ENCODE data around the gene CRELD2.
A peak's percentile ranks its signal among the peaks of the same experiment; 100 is the strongest.

Gene CRELD2

GRCh38 chr22:49914256-49914655 is 4.2 kb upstream of the CRELD2 start:
- Mint-ChIP-seq H3K4me3 (no peak overlapping the region), H3K4me1 (ENCODE audit: low read depth) (peaks cover 18% of the 10 kb centered on the region), H3K27ac (no peak overlapping the region), H3K9me3 (no peaks in the 10 kb centered on the region), H3K36me3 (ENCODE audit: low read depth) (peaks cover 8% of the 10 kb centered on the region), H3K27me3 (no peaks in the 10 kb centered on the region)

GRCh38 chr22:49915610-49916009 is 2.8 kb upstream of the CRELD2 start:
- Mint-ChIP-seq H3K27ac (no peak overlapping the region), H3K27me3 (no peaks in the 10 kb centered on the region), H3K36me3 (ENCODE audit: low read depth) (peaks cover 14% of the 10 kb centered on the region), H3K4me3 (no peak overlapping the region), H3K9me3 (no peaks in the 10 kb centered on the region), H3K4me1 (ENCODE audit: low read depth) (peaks cover 29% of the 10 kb centered on the region)

GRCh38 chr22:49916831-49917230 is 1.6 kb upstream of the CRELD2 start:
- peaks cover 29% of the 10 kb centered on the region for H3K4me1 Mint-ChIP-seq (ENCODE audit: low read depth)
- H3K9me3 Mint-ChIP-seq = no peaks in the 10 kb centered on the region
- H3K27ac Mint-ChIP-seq = peak overlapping the region; percentile 75
- peaks cover 12% of the 10 kb centered on the region for H3K36me3 Mint-ChIP-seq (ENCODE audit: low read depth)
- no peaks in the 10 kb centered on the region for H3K27me3 Mint-ChIP-seq
- H3K4me3 Mint-ChIP-seq = peak overlapping the region; percentile 83

- H3K27ac Mint-ChIP-seq = peak overlapping the region; percentile 61
These were observed 762 bp downstream of the CRELD2 start for GRCh38 chr22:49918911-49919881.

GRCh38 chr22:49920859-49921258 is 2.4 kb downstream of the CRELD2 start:
- H3K9me3 Mint-ChIP-seq = no peaks in the 10 kb centered on the region
- H3K36me3 Mint-ChIP-seq (ENCODE audit: low read depth) = peaks cover 25% of the 10 kb centered on the region
- peaks cover 47% of the 10 kb centered on the region for H3K4me1 Mint-ChIP-seq (ENCODE audit: low read depth)
- H3K27me3 Mint-ChIP-seq = no peaks in the 10 kb centered on the region
- no peak overlapping the region for H3K4me3 Mint-ChIP-seq
- H3K27ac Mint-ChIP-seq = no peak overlapping the region

More at GRCh38 chr22:49918911-49919881, 762 bp downstream of the CRELD2 start:
- peak overlapping the region; percentile 70 for H3K4me3 Mint-ChIP-seq
- no peaks in the 10 kb centered on the region for H3K9me3 Mint-ChIP-seq
- H3K4me1 Mint-ChIP-seq (ENCODE audit: low read depth) = peaks cover 38% of the 10 kb centered on the region
- peaks cover 18% of the 10 kb centered on the region for H3K36me3 Mint-ChIP-seq (ENCODE audit: low read depth)
- no peaks in the 10 kb centered on the region for H3K27me3 Mint-ChIP-seq

DNA sequence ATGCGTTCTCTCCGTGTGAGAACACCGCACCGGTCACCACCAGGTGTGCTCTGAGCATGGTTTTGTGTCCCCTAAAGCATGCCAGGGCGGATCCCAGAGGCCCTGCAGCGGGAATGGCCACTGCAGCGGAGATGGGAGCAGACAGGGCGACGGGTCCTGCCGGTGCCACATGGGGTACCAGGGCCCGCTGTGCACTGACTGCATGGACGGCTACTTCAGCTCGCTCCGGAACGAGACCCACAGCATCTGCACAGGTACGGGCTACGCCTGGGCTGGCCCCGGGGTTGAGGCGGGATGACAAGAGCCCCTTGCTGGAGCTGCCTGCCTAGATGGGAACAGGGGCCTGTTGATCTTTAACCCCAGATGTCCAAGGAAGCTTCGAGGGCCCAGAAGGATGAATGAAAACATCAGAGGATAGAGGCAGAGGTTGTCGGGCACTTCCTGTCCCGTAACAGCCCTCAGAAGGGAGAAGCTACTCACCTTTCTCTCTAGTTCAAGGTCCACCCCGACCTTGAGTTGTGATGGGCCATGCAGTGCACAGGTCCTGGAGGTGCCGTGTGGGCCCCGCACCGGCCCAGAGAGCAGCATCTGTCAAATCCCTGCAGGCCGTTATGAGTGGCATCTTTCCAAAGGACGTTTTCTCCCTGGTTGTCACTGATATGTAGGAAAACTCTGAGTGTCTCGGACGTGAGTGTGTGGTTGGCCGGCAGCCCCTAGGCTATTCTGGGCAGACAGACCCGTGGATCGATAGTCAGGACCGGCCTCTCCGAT is 3.3 kb downstream of the CRELD2 start:
- no peak overlapping the region for H3K4me3 Mint-ChIP-seq
- no peaks in the 10 kb centered on the region for H3K9me3 Mint-ChIP-seq
- H3K36me3 Mint-ChIP-seq (ENCODE audit: low read depth) = peaks cover 25% of the 10 kb centered on the region
- no peaks in the 10 kb centered on the region for H3K27me3 Mint-ChIP-seq
- peaks cover 48% of the 10 kb centered on the region for H3K4me1 Mint-ChIP-seq (ENCODE audit: low read depth)
- H3K27ac Mint-ChIP-seq = no peak overlapping the region

DNA sequence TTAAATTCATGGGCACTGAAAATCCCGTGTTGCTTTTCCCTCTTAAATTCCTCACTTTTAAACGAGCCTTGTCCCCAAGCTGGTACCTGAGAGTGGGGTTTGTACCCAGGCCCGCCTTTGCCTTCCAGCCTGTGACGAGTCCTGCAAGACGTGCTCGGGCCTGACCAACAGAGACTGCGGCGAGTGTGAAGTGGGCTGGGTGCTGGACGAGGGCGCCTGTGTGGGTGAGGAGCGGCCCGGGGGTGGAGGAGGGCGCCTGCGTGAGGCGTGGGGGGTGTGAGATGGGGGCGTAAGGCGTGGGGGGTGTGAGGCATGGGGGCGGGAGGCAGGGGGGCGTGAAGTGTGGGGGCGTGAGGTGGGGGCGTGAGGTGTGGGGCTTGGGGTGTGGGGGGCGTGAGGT is 4.0 kb downstream of the CRELD2 start:
- Mint-ChIP-seq H3K4me3 (no peak overlapping the region), H3K4me1 (ENCODE audit: low read depth) (peaks cover 47% of the 10 kb centered on the region), H3K27ac (no peak overlapping the region), H3K27me3 (no peaks in the 10 kb centered on the region), H3K9me3 (no peaks in the 10 kb centered on the region), H3K36me3 (ENCODE audit: low read depth) (peaks cover 31% of the 10 kb centered on the region)

GRCh38 chr22:49922926-49923325 is 4.5 kb downstream of the CRELD2 start:
- Mint-ChIP-seq H3K4me3 (no peak overlapping the region), H3K36me3 (ENCODE audit: low read depth) (peaks cover 31% of the 10 kb centered on the region), H3K27ac (no peak overlapping the region)

DNA sequence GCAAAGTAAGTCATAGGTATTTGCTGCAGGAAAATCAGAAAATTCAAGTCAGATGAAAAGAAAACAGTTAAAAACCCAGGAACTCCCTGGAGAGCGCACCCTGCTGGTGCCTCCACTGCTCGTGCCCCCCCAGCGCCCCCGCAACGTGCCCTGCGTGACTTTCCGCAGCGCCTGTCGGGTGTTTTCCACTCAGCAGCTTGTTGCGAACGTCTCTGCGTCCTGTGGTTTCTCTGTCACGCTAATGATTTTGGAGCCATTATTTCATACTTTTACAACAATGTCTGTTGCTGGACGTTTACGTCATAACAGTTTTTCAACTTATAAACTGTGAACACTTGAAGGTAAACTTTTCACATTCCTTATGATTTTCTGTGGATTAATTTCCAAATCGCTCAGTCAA is 5.0 kb downstream of the CRELD2 start:
- H3K36me3 Mint-ChIP-seq (ENCODE audit: low read depth) = peaks cover 31% of the 10 kb centered on the region
- H3K4me1 Mint-ChIP-seq (ENCODE audit: low read depth) = peaks cover 45% of the 10 kb centered on the region
- H3K27me3 Mint-ChIP-seq = no peaks in the 10 kb centered on the region
- H3K9me3 Mint-ChIP-seq = no peaks in the 10 kb centered on the region
- H3K4me3 Mint-ChIP-seq = no peak overlapping the region
- H3K27ac Mint-ChIP-seq = no peak overlapping the region

More at GRCh38 chr22:49922926-49923325, 4.5 kb downstream of the CRELD2 start:
- Mint-ChIP-seq H3K9me3 (no peaks in the 10 kb centered on the region), H3K4me1 (ENCODE audit: low read depth) (peaks cover 45% of the 10 kb centered on the region), H3K27me3 (no peaks in the 10 kb centered on the region)

- H3K4me3 Mint-ChIP-seq = no peak overlapping the region
- H3K4me1 Mint-ChIP-seq (ENCODE audit: low read depth) = peaks cover 44% of the 10 kb centered on the region
- H3K27me3 Mint-ChIP-seq = no peaks in the 10 kb centered on the region
- peaks cover 31% of the 10 kb centered on the region for H3K36me3 Mint-ChIP-seq (ENCODE audit: low read depth)
- H3K9me3 Mint-ChIP-seq = no peaks in the 10 kb centered on the region
- no peak overlapping the region for H3K27ac Mint-ChIP-seq
These were observed 5.8 kb downstream of the CRELD2 start for GRCh38 chr22:49924113-49924833.

- Mint-ChIP-seq H3K36me3 (ENCODE audit: low read depth) (peaks cover 25% of the 10 kb centered on the region), H3K27ac (peak overlapping the region; percentile 96), H3K4me3 (peak overlapping the region; percentile 75), H3K27me3 (no peaks in the 10 kb centered on the region), H3K9me3 (no peaks in the 10 kb centered on the region), H3K4me1 (ENCODE audit: low read depth) (peaks cover 42% of the 10 kb centered on the region)
These were observed 7.2 kb downstream of the CRELD2 start for GRCh38 chr22:49925525-49926128.

GRCh38 chr22:49926916-49927315 is 8.5 kb downstream of the CRELD2 start:
- H3K36me3 Mint-ChIP-seq (ENCODE audit: low read depth) = peaks cover 25% of the 10 kb centered on the region
- no peak overlapping the region for H3K4me3 Mint-ChIP-seq
- H3K27me3 Mint-ChIP-seq = no peaks in the 10 kb centered on the region
- no peaks in the 10 kb centered on the region for H3K9me3 Mint-ChIP-seq
- peak overlapping the region; percentile 80 for H3K27ac Mint-ChIP-seq
- peaks cover 54% of the 10 kb centered on the region for H3K4me1 Mint-ChIP-seq (ENCODE audit: low read depth)

DNA sequence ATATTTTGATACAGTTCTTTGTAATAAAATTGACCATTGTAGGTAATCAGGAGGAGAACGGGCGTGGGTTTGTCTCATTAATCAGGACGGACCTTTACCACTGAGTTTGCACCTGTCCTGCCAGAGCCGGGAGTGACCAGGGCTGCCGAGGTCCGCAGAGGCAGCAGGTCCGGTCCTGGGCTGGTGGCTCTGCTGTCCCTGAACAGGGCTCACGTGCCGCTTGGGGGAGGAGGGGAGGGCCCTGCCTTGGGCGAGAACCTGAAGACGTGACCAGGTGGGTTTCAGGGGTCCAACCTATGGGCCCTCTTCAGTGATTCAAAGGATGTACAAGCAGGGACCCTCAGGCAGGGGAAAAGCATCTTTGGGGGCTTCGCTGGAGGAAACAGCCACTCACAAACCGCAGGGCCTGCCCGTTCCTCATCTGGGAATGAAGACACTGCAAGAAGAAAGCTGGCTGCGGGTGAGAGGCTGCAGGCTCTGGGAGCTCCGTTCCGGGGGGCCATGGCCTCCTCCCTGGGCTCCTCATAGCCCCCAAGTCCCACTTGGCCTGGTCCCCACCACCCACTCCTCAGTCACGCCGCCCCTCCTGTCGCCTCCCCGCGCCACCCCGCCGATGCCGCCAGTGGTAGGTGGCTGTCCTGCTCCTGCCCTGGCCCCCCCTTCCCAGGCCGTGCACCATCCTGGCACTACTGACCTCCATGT is 9.2 kb downstream of the CRELD2 start:
- Mint-ChIP-seq H3K36me3 (ENCODE audit: low read depth) (peaks cover 25% of the 10 kb centered on the region), H3K27me3 (no peaks in the 10 kb centered on the region), H3K4me1 (ENCODE audit: low read depth) (peaks cover 55% of the 10 kb centered on the region), H3K27ac (no peak overlapping the region), H3K9me3 (no peaks in the 10 kb centered on the region), H3K4me3 (no peak overlapping the region)

GRCh38 chr22:49928185-49928495 is 9.7 kb downstream of the CRELD2 start:
- Mint-ChIP-seq H3K9me3 (no peaks in the 10 kb centered on the region), H3K4me3 (no peak overlapping the region), H3K27ac (no peak overlapping the region), H3K36me3 (ENCODE audit: low read depth) (peaks cover 24% of the 10 kb centered on the region), H3K27me3 (no peaks in the 10 kb centered on the region), H3K4me1 (ENCODE audit: low read depth) (peaks cover 60% of the 10 kb centered on the region)

Measured in stimulated activated naive CD8-positive, alpha-beta T cell treated with anti-CD3 and anti-CD28 coated beads, Interleukin-15, Interleukin-2, amounts not matched to agents 100 ng/mL and 50 ng/mL, for 24 hours (primary cell).